B cell (primary cell): Measurements from ENCODE around the gene UPK1B. TPM values are rescaled to one million over a fixed set of nuclear protein-coding genes. Genes with fewer than 3 reads are reported as not detected.

Experiments
- polyA plus RNA-seq: library from polyadenylated mRNA; depleted of rRNA; stranded (reverse); fragments of >200 nt; gene quantifications from 2 replicates; pipeline ENCODE4 v1.2.3, GENCODE V29; 2012
- total RNA-seq, 2 donors: library from RNA; stranded (reverse); fragments of 120-200 nt in 1 of 2; gene quantifications; 1 replicate in 1 of 2; 2 replicates in 1 of 2; pipeline versions ENCODE4 v1.2.3 to v1.2.4, GENCODE V29; 2013 to 2022

Gene UPK1B
- total and polyA plus RNA-seq, 2 donors (not counting 1 experiment from before 2014, with no cell fraction given), result not detected

Other genes with a start within 250 kb of the UPK1B start
- gene IGSF11, start 138.8 kb upstream of the UPK1B start, total RNA-seq, result not detected in 2 replicates
- 0.30 TPM in 1 of 2 replicates, not detected in the other for gene IGSF11, start 138.8 kb upstream of the UPK1B start, polyA plus RNA-seq
- not detected in 2 replicates for gene TEX55, start 27.4 kb upstream of the UPK1B start, total RNA-seq
- gene TEX55, start 27.4 kb upstream of the UPK1B start, polyA plus RNA-seq, result not detected in 2 replicates
- gene B4GALT4, start 67.3 kb downstream of the UPK1B start, total RNA-seq, result 19.3 and 21.9 TPM in 2 replicates
- 7.1 and 19.0 TPM in 2 replicates for gene B4GALT4, start 67.3 kb downstream of the UPK1B start, polyA plus RNA-seq
- 7.8 and 8.3 TPM in 2 replicates for gene ARHGAP31, start 120.8 kb downstream of the UPK1B start, total RNA-seq
- 1.6 and 3.5 TPM in 2 replicates for gene ARHGAP31, start 120.8 kb downstream of the UPK1B start, polyA plus RNA-seq